K562 (cell line): ENCODE results near the gene TCHP.

Experiments used
- FOXA1 ChIP-seq: fragments of 450-650 bp; IDR thresholded peaks from 2 replicates; pipeline ENCODE4 v1.6.1; 2016; ENCODE audit warnings: mild to moderate bottlenecking, borderline replicate concordance
- NBN ChIP-seq: fragments of 450-650 bp; IDR thresholded peaks from 2 replicates; pipeline ENCODE4 v1.6.1; 2016; ENCODE audit warnings: low read depth, mild to moderate bottlenecking
- SRSF1 ChIP-seq: fragments of 200-400 bp; formaldehyde crosslinking; IDR thresholded peaks from 2 replicates; pipeline ENCODE4 v1.6.1; 2017; ENCODE audit warnings: mild to moderate bottlenecking, low read depth, low read length, moderate library complexity
- TCF7 ChIP-seq: sonication (generic); IDR thresholded peaks from 2 replicates; pipeline ENCODE4 v1.6.1; 2016; ENCODE audit warnings: antibody characterized with exemption, borderline replicate concordance
- ZNF175 ChIP-seq: fragments of 200-800 bp; sonication (Bioruptor generic); IDR thresholded peaks from 2 replicates; pipeline ENCODE4 v1.6.1; 2016; ENCODE audit warnings: low read depth, mild to moderate bottlenecking, missing genetic modification characterization, missing compliant biosample characterization
- ZNF583 ChIP-seq: fragments of 250-450 bp; sonication (Bioruptor Pico); IDR thresholded peaks from 2 replicates; pipeline ENCODE4 v1.4.0; 2020
- TF ChIP-seq, protein P1 (sequence below), 3 experiments: IDR thresholded peaks in 2 of 3; conservative IDR thresholded peaks in 1 of 3; 2 replicates each; pipeline ENCODE4 v1.5.1; 2011 to 2012; ENCODE audit warnings: low read length in 3 of 3, mild to moderate bottlenecking in 3 of 3, control low read depth in 2 of 3, improper control_type of control experiment in 1 of 3, inconsistent platforms in 1 of 3, low read depth in 1 of 3, mixed read lengths in 1 of 3, moderate library complexity in 1 of 3; ENCODE audit not compliant: insufficient read depth in 2 of 3
- TF ChIP-seq, protein P2 (sequence below), 2 experiments: fragments of 450-650 bp; formaldehyde crosslinking in 1 of 2; IDR thresholded peaks; 2 replicates each; pipeline versions ENCODE4 v1.4.0 to v1.6.1; 2014 to 2020; ENCODE audit warnings: mild to moderate bottlenecking in 2 of 2, borderline replicate concordance in 1 of 2, low read depth in 1 of 2
- TF ChIP-seq, protein P3 (sequence below), 2 experiments: fragments of 200-800 bp in 1 of 2; sonication (Bioruptor generic) in 1 of 2; sonication (generic) in 1 of 2; formaldehyde crosslinking in 1 of 2; IDR thresholded peaks in 1 of 2; conservative IDR thresholded peaks in 1 of 2; 2 replicates each; pipeline versions ENCODE4 v1.5.0 to v1.6.1; 2016 to 2020; ENCODE audit warnings: missing compliant biosample characterization in 1 of 2, missing genetic modification characterization in 1 of 2, missing genetic modification reagents in 1 of 2

DNA sequence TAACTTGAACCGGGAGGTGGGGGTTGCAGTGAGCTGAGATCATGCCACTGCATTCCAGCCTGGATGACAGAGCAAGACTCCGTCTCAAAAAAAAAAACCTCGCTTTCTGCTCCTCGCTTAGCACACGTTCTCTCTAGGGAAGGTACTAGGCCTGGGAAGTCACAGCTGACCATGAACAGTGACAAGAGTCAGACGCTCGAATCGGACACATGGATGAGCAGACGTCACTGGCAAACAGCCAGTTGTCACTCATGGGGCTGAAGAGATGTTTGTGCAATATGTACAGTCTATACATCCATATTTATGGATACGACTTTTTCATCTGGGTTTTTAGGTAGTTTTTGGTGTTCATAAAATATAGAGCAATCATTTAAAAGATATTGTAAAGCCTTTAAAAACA lies 19.4 kb downstream of the TCHP start:
- TF ChIP-seq FOXA1 (no peak), SRSF1 (no peak), ZNF175 (CRISPR knock-in tag) (no peak), TCF7 (no peak), NBN (no peak), ZNF583 (CRISPR knock-in tag) (no peak)
- TF ChIP-seq, protein P1, sequence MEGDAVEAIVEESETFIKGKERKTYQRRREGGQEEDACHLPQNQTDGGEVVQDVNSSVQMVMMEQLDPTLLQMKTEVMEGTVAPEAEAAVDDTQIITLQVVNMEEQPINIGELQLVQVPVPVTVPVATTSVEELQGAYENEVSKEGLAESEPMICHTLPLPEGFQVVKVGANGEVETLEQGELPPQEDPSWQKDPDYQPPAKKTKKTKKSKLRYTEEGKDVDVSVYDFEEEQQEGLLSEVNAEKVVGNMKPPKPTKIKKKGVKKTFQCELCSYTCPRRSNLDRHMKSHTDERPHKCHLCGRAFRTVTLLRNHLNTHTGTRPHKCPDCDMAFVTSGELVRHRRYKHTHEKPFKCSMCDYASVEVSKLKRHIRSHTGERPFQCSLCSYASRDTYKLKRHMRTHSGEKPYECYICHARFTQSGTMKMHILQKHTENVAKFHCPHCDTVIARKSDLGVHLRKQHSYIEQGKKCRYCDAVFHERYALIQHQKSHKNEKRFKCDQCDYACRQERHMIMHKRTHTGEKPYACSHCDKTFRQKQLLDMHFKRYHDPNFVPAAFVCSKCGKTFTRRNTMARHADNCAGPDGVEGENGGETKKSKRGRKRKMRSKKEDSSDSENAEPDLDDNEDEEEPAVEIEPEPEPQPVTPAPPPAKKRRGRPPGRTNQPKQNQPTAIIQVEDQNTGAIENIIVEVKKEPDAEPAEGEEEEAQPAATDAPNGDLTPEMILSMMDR (IDR thresholded peaks at IDR 0.05 in 2 of 3, conservative IDR thresholded peaks at IDR 0.05 in 1 of 3; ENCODE audit: insufficient read depth in 2 of 3, low read depth in 1 of 3, low read length in 3 of 3), result no peak
- TF ChIP-seq, protein P2, sequence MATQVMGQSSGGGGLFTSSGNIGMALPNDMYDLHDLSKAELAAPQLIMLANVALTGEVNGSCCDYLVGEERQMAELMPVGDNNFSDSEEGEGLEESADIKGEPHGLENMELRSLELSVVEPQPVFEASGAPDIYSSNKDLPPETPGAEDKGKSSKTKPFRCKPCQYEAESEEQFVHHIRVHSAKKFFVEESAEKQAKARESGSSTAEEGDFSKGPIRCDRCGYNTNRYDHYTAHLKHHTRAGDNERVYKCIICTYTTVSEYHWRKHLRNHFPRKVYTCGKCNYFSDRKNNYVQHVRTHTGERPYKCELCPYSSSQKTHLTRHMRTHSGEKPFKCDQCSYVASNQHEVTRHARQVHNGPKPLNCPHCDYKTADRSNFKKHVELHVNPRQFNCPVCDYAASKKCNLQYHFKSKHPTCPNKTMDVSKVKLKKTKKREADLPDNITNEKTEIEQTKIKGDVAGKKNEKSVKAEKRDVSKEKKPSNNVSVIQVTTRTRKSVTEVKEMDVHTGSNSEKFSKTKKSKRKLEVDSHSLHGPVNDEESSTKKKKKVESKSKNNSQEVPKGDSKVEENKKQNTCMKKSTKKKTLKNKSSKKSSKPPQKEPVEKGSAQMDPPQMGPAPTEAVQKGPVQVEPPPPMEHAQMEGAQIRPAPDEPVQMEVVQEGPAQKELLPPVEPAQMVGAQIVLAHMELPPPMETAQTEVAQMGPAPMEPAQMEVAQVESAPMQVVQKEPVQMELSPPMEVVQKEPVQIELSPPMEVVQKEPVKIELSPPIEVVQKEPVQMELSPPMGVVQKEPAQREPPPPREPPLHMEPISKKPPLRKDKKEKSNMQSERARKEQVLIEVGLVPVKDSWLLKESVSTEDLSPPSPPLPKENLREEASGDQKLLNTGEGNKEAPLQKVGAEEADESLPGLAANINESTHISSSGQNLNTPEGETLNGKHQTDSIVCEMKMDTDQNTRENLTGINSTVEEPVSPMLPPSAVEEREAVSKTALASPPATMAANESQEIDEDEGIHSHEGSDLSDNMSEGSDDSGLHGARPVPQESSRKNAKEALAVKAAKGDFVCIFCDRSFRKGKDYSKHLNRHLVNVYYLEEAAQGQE (IDR thresholded peaks at IDR 0.05; ENCODE audit: borderline replicate concordance), result no peak
- TF ChIP-seq, protein P2 (CRISPR knock-in tag; IDR thresholded peaks at IDR 0.05; ENCODE audit: low read depth), result no peak
- TF ChIP-seq, protein P3, sequence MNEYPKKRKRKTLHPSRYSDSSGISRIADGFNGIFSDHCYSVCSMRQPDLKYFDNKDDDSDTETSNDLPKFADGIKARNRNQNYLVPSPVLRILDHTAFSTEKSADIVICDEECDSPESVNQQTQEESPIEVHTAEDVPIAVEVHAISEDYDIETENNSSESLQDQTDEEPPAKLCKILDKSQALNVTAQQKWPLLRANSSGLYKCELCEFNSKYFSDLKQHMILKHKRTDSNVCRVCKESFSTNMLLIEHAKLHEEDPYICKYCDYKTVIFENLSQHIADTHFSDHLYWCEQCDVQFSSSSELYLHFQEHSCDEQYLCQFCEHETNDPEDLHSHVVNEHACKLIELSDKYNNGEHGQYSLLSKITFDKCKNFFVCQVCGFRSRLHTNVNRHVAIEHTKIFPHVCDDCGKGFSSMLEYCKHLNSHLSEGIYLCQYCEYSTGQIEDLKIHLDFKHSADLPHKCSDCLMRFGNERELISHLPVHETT (CRISPR knock-in tag; conservative IDR thresholded peaks at IDR 0.05 in 1 of 2, IDR thresholded peaks at IDR 0.05 in 1 of 2), result no peak
